SK-N-SH (cell line): Measurements from ENCODE around the gene G2E3.

Experiments
- CHD2 ChIP-seq: fragments of 150-350 bp; IDR thresholded peaks from 2 replicates; pipeline ENCODE4 v1.6.1; 2018; ENCODE audit warnings: low read length; ENCODE audit not compliant: partially characterized antibody
- EP300 ChIP-seq, 2 experiments: IDR thresholded peaks; 2 replicates each; pipeline versions ENCODE4 v1.4.0 to v1.6.1; 2012; ENCODE audit warnings: borderline replicate concordance in 1 of 2, low read depth in 1 of 2, low read length in 1 of 2
- POLR2AphosphoS5 ChIP-seq: IDR thresholded peaks from 2 replicates; pipeline ENCODE4 v1.6.1; 2012; ENCODE audit warnings: low read depth, low read length
- RAD21 ChIP-seq: IDR thresholded peaks from 2 replicates; pipeline ENCODE4 v1.6.1; 2012; ENCODE audit warnings: mild to moderate bottlenecking, low read length
- SIN3A ChIP-seq: IDR thresholded peaks from 2 replicates; pipeline ENCODE4 v1.6.1; 2012; ENCODE audit warnings: low read depth, mild to moderate bottlenecking, low read length, moderate library complexity, borderline replicate concordance
- TAF1 ChIP-seq: IDR thresholded peaks from 2 replicates; pipeline ENCODE4 v1.6.1; 2012; ENCODE audit warnings: low read depth, mild to moderate bottlenecking, low read length, moderate library complexity, borderline replicate concordance
- TF ChIP-seq, protein P1 (sequence below): fragments of 200-600 bp; sonication (generic); IDR thresholded peaks from 2 replicates; pipeline ENCODE4 v1.6.1; 2017; ENCODE audit warnings: antibody characterized with exemption, mild to moderate bottlenecking, moderate library complexity

- TF ChIP-seq, protein P1, sequence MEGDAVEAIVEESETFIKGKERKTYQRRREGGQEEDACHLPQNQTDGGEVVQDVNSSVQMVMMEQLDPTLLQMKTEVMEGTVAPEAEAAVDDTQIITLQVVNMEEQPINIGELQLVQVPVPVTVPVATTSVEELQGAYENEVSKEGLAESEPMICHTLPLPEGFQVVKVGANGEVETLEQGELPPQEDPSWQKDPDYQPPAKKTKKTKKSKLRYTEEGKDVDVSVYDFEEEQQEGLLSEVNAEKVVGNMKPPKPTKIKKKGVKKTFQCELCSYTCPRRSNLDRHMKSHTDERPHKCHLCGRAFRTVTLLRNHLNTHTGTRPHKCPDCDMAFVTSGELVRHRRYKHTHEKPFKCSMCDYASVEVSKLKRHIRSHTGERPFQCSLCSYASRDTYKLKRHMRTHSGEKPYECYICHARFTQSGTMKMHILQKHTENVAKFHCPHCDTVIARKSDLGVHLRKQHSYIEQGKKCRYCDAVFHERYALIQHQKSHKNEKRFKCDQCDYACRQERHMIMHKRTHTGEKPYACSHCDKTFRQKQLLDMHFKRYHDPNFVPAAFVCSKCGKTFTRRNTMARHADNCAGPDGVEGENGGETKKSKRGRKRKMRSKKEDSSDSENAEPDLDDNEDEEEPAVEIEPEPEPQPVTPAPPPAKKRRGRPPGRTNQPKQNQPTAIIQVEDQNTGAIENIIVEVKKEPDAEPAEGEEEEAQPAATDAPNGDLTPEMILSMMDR: no peak
- TF ChIP-seq TAF1 (no peak), POLR2AphosphoS5 (no peak), SIN3A (no peak), CHD2 (no peak), EP300 (IDR thresholded peaks at IDR 0.05; ENCODE audit: borderline replicate concordance in 1 of 2, low read depth in 1 of 2, low read length in 1 of 2) (no peak), RAD21 (no peak)
These were observed 25.2 kb downstream of the G2E3 start for GRCh38 chr14:30584058-30584630.
